Measurements from ENCODE around the gene PAPPA2. TPM values are rescaled to one million over a fixed set of nuclear protein-coding genes. Genes with fewer than 3 reads are reported as not detected.

The PAPPA2 gene
- total RNA-seq, 3 donors from 2014 or later (not counting 1 experiment from before 2014, with no cell fraction given): 0.48 TPM; not detected in 2

DNA sequence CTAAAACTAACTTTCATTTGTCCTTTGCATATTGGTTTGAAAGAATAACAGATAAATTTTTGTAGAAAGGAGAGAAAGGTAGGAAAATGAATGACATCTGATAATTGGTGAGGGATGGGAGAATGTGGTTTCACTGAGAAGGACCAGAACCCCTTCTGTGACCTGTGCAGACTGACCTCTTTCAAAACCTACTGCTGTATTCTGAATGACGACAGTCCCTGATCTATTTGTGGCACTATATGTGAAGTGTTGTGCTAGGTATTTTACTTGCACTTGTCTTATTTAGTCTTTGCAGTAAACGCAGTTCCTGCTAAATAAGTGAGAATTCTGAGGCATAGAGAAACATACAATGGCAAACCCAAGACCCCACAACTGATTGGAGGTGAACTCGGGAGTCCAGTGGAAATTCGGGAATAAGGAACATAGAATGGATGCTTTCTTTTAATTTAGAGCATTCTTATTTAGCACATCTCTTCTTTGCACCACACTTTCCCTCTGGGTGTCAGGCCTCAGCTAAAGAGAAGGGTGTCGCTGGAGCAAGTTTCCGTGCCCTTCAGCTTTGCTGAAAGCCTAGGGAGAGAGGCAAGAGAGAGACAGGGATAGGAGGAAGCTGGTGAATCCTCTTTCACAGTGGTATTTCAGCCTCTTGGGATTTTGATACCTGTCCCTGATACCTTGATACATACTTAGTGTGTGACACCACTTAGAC is 230.2 kb downstream of the PAPPA2 start:
- no peak overlapping the region for H3K4me3 Mint-ChIP-seq
- ATAC-seq (no peak), DNase-seq (no peak)
- H3K27ac Mint-ChIP-seq: no peak overlapping the region
- Histone ChIP-seq H3K9me3 (ENCODE audit: control insufficient read depth, insufficient read depth, low read length) (no peaks in the 10 kb centered on the region), H3K4me1 (ENCODE audit: control insufficient read depth, insufficient read depth, low read length) (no peaks in the 10 kb centered on the region), H3K36me3 (ENCODE audit: control insufficient read depth, insufficient read depth, low read length) (no peaks in the 10 kb centered on the region), H3K27ac (ENCODE audit: low read length) (no peak overlapping the region), H3K4me3 (ENCODE audit: low read length) (no peak overlapping the region), H3K27me3 (ENCODE audit: control insufficient read depth, insufficient read depth, low read length) (no peaks in the 10 kb centered on the region)
- H3K27me3 Mint-ChIP-seq (ENCODE audit: low read depth in 2 of 2): no peaks in the 10 kb centered on the region
- TF ChIP-seq, protein P1, sequence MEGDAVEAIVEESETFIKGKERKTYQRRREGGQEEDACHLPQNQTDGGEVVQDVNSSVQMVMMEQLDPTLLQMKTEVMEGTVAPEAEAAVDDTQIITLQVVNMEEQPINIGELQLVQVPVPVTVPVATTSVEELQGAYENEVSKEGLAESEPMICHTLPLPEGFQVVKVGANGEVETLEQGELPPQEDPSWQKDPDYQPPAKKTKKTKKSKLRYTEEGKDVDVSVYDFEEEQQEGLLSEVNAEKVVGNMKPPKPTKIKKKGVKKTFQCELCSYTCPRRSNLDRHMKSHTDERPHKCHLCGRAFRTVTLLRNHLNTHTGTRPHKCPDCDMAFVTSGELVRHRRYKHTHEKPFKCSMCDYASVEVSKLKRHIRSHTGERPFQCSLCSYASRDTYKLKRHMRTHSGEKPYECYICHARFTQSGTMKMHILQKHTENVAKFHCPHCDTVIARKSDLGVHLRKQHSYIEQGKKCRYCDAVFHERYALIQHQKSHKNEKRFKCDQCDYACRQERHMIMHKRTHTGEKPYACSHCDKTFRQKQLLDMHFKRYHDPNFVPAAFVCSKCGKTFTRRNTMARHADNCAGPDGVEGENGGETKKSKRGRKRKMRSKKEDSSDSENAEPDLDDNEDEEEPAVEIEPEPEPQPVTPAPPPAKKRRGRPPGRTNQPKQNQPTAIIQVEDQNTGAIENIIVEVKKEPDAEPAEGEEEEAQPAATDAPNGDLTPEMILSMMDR (IDR thresholded peaks at IDR 0.05): no peak
- peaks cover 0 to 3% of the 10 kb centered on the region in 2 donors for H3K9me3 Mint-ChIP-seq
- H3K36me3 Mint-ChIP-seq: no peaks in the 10 kb centered on the region
- WGBS (ENCODE audit: insufficient coverage): 90% methylated on average over 6 of the region's 6 CpGs
- no peaks in the 10 kb centered on the region for H3K4me1 Mint-ChIP-seq
- intact Hi-C loops (cut with micrococcal nuclease): no loop called here

DNA sequence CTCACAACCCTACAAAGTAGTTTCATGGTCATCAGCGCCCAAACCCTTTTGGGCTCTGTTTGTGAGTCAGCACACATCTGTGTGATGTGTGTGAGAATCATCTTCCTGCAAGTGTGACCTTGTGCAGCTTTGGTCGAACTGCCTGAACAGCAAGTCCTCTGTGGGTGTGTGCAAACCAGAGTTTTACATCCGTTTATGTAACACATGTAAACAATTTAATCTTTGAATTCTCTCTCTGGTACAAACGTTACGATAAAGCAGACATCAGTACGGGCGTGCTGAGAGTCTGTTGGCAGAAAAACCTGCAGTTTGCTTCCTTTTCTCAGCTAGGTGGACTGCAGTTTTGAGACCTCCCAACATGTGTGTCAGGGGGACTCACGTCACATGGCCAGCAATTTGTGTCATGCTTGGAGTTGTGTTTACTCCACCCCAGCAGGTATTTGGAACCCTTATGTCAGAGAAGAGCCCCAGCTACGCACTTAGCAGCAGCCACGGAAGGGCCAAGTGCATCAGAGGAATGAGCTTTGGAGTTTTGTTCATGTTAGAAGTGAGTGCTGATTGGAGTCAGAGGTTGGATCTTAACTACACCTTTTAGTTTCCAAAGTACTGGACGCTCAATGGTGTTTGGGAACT is 230.8 kb downstream of the PAPPA2 start:
- no peaks in the 10 kb centered on the region for H3K4me1 Mint-ChIP-seq
- ATAC-seq (no peak), DNase-seq (no peak)
- Histone ChIP-seq H3K9me3 (ENCODE audit: control insufficient read depth, insufficient read depth, low read length) (no peaks in the 10 kb centered on the region), H3K4me3 (ENCODE audit: low read length) (no peak overlapping the region), H3K4me1 (ENCODE audit: control insufficient read depth, insufficient read depth, low read length) (no peaks in the 10 kb centered on the region), H3K27me3 (ENCODE audit: control insufficient read depth, insufficient read depth, low read length) (no peaks in the 10 kb centered on the region), H3K36me3 (ENCODE audit: control insufficient read depth, insufficient read depth, low read length) (no peaks in the 10 kb centered on the region), H3K27ac (ENCODE audit: low read length) (no peak overlapping the region)
- H3K27ac Mint-ChIP-seq: no peak overlapping the region
- 84% methylated on average over 11 of the region's 11 CpGs for WGBS (ENCODE audit: insufficient coverage)
- H3K36me3 Mint-ChIP-seq: no peaks in the 10 kb centered on the region
- no peaks in the 10 kb centered on the region for H3K27me3 Mint-ChIP-seq (ENCODE audit: low read depth in 2 of 2)
- H3K4me3 Mint-ChIP-seq: no peak overlapping the region
- intact Hi-C loops (cut with micrococcal nuclease): no loop called here
- H3K9me3 Mint-ChIP-seq: peaks cover 0 to 3% of the 10 kb centered on the region in 2 donors
- TF ChIP-seq, protein P1 (IDR thresholded peaks at IDR 0.05): no peak

DNA sequence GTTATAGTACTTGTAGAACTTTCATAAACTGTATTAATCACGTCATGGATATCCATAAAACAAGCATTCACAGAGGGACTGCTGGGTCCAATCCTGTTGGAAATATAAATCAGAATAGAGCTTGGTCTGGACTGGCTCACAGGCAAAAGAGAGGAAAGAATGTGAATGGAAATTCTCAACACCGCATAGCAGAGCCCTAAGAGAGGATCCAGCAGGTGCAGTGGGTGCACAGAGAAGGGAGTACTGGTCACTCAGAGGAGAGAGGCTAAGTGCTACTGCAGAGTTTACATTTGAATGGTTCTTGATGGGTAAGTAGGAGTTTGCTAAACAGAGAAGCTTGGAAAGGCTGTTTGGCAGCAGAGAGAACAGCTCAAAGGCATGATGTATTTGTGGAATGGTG is 231.7 kb downstream of the PAPPA2 start:
- Mint-ChIP-seq H3K4me3 (no peak overlapping the region), H3K4me1 (no peaks in the 10 kb centered on the region)

More for the DNA sequence above, 231.7 kb downstream of the PAPPA2 start:
- Histone ChIP-seq H3K9me3 (ENCODE audit: control insufficient read depth, insufficient read depth, low read length) (no peaks in the 10 kb centered on the region), H3K27ac (ENCODE audit: low read length) (no peak overlapping the region), H3K36me3 (ENCODE audit: control insufficient read depth, insufficient read depth, low read length) (no peaks in the 10 kb centered on the region), H3K4me1 (ENCODE audit: control insufficient read depth, insufficient read depth, low read length) (no peaks in the 10 kb centered on the region), H3K4me3 (ENCODE audit: low read length) (no peak overlapping the region), H3K27me3 (ENCODE audit: control insufficient read depth, insufficient read depth, low read length) (no peaks in the 10 kb centered on the region)
- Mint-ChIP-seq H3K9me3 (peaks cover 0 to 3% of the 10 kb centered on the region in 2 donors), H3K27ac (no peak overlapping the region), H3K36me3 (no peaks in the 10 kb centered on the region), H3K27me3 (ENCODE audit: low read depth in 2 of 2) (no peaks in the 10 kb centered on the region)
- WGBS (ENCODE audit: insufficient coverage): 84% methylated on average over 1 of the region's 2 CpGs
- intact Hi-C loops (cut with micrococcal nuclease): no loop called here
- TF ChIP-seq, protein P1 (IDR thresholded peaks at IDR 0.05): no peak
- no peak for ATAC-seq
- DNase-seq: no peak

Data from natural killer cell (primary cell).